HAP-1 (cell line): ENCODE measurements around the gene PANX1.
"Not testable (repeated sequence)": the region's sequence is repeated elsewhere in the genome, so short reads cannot be mapped to it uniquely, and the experiment has no call there.

Experiments
- DNase-seq, 2 experiments: peaks; one replicate each; pipeline ENCODE4 v3.0.0-alpha.2; 2016 to 2020; ENCODE audit warnings: low spot score in 2 of 2
- H3K27me3 ChIP-seq: fragments of 250-450 bp; sonication (Bioruptor Pico); 2 replicates; pipeline ENCODE4 v1.5.1; 2020; ENCODE audit warnings: low read depth, mild to moderate bottlenecking, moderate library complexity
- H3K36me3 ChIP-seq: fragments of 250-450 bp; sonication (Bioruptor Pico); replicated peaks from 2 replicates; pipeline ENCODE4 v1.5.1; 2020; ENCODE audit warnings: mild to moderate bottlenecking
- H3K4me1 ChIP-seq: fragments of 250-450 bp; sonication (Bioruptor Pico); 2 replicates; pipeline ENCODE4 v1.5.1; 2020; ENCODE audit warnings: mild to moderate bottlenecking
- H3K4me3 ChIP-seq: fragments of 250-450 bp; sonication (Bioruptor Pico); 2 replicates; pipeline ENCODE4 v1.5.1; 2020; ENCODE audit warnings: mild to moderate bottlenecking, moderate library complexity
- H3K9me3 ChIP-seq: fragments of 250-450 bp; sonication (Bioruptor Pico); 2 replicates; pipeline ENCODE4 v1.5.1; 2020; ENCODE audit warnings: mild to moderate bottlenecking, moderate library complexity
- in situ Hi-C: fragments of 300-500 bp; cut with MboI; formaldehyde crosslinking; loops from 3 replicates; pipeline ENCODE4 v1.14.3; 2020; ENCODE audit warnings: low sequenced_read_pairs, inconsistent platforms, mixed read lengths

Gene PANX1

DNA sequence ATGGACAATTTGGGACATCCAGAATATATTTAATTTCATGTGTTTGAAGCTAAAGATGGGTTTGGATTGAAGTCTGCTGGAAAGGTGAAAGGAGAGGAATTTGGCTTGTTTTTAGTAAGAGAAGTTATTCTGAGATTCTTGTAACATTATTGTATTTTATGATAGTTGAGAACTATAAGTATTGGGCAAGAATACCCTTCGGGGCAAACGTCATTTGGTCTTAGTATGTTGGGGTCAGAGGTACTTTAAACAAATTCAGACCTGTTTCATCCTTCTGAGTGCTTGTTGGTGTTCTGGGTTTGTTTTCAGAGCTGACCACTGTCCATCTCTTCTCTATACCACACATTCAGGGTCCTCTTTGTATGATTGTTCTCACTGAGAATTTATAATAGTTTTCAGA lies 19.5 kb downstream of the PANX1 start:
- Histone ChIP-seq H3K36me3 (no peaks in the 10 kb centered on the region), H3K27me3 (no peaks in the 10 kb centered on the region), H3K4me1 (peaks cover 4% of the 10 kb centered on the region), H3K9me3 (no peaks in the 10 kb centered on the region), H3K4me3 (no peak overlapping the region)
- DNase-seq, result no peak
- in situ Hi-C loops, result loop anchor here (25.0 kb wide), 1 partner anchor 411 kb away; the partner anchor contains the start of genes C11orf54 and TAF1D

DNA sequence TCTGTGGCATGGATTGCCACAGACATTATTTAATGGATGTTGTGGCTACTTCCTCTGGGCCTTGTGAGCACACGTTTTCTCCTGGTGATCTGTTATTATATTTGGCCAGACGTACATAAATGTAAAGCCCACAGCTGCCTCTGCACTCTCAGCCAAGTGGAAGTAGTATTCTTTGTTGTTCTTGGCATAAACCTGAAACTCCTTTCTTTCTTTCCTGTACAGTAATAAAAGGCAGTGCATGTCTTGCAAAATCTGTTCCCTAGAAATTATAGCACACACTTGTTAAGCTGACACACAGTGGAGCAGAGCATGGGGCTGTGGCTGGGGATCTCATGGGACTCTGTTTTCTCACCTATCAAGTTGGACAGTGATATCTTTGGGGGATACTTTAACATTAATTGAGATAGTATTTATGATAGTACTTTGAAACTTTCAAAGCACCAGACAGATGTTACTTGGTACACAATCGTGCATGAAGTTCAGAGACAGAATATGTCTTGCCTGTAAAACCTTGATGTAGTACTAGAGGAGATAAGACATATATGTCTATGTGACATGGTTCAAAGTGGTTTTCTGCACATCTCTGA lies 20.9 kb downstream of the PANX1 start:
- no peak for DNase-seq
- Histone ChIP-seq H3K9me3 (no peaks in the 10 kb centered on the region), H3K4me3 (no peak overlapping the region), H3K27me3 (no peaks in the 10 kb centered on the region), H3K4me1 (no peaks in the 10 kb centered on the region), H3K36me3 (no peaks in the 10 kb centered on the region)
- in situ Hi-C loops, result loop anchor here (25.0 kb wide), 1 partner anchor 412 kb away; the partner anchor contains the start of genes C11orf54 and TAF1D

DNA sequence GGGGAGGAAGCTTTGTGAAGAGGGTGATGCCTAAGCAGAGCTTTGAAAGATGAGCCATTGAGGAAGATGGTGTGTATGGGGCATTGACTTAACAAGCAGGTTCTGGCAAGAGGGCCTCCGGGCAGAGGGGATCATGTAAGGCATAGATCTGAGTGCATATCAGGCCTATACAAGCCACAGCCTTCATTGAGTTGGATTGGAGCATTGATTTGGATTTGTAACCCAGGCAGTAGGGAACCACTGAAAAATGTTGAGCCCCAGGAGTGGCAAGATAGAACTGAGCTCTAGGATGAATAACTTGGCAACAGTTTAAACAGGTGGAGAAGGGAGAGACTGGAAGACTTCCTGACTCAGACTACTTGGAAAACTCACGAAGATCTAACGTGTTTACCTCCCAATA lies 21.4 kb downstream of the PANX1 start:
- H3K4me3 ChIP-seq, result no peak overlapping the region
- H3K9me3 ChIP-seq, result no peaks in the 10 kb centered on the region
- no peak for DNase-seq
- in situ Hi-C loops, result no loop called here
- no peaks in the 10 kb centered on the region for H3K27me3 ChIP-seq
- H3K36me3 ChIP-seq, result no peaks in the 10 kb centered on the region
- H3K4me1 ChIP-seq, result no peaks in the 10 kb centered on the region

DNA sequence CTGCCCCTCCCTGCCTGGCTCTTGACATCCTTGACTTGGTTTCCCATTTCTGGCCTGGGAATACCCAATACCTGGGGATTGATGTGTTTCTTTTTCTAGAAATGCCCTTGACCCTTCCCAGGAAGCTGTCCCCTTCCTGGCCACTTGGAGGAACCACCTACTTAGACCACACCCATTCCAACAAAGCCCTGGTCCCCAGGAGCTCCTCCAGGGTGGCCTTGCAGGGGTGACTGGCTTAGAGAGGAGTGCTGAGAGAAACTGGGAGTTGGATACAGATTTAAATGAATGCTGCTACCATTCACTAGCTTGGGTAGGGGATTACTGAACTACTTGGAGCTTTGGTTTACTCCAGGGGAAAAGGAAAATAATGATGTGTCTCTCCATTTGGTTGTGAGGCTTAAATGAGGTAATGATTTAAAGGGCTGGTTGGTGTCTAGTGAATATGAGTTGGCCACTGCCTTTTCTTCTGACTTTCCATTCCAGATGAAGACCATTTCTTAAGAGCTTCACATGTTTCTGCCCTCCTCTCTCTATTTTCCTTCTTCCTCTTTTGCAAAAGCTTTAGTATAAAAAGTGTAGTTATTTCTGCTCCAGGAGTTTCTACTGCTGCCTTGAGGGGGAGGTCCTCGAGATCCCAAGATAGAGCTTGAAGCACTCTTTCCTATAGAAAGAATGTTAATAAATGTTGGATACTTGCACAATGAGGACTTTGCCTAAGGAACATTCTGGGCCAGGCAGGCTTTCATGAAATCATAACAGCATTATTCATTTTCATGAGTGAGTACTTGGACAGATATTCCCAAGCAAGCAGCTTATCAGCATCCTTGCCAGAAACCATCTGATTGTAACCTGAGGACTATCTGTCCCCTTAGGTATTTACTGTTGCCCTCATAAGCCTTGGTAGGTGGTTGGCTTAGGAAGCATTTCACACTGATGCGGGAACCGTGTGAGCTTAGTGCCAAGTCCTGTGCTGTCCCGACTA lies 22.4 kb downstream of the PANX1 start:
- Histone ChIP-seq H3K4me1 (no peaks in the 10 kb centered on the region), H3K36me3 (no peaks in the 10 kb centered on the region), H3K27me3 (no peaks in the 10 kb centered on the region; the same call in 1 of the 2 replicates), H3K9me3 (no peaks in the 10 kb centered on the region), H3K4me3 (no peak overlapping the region)
- in situ Hi-C loops, result no loop called here
- DNase-seq, result no peak

DNA sequence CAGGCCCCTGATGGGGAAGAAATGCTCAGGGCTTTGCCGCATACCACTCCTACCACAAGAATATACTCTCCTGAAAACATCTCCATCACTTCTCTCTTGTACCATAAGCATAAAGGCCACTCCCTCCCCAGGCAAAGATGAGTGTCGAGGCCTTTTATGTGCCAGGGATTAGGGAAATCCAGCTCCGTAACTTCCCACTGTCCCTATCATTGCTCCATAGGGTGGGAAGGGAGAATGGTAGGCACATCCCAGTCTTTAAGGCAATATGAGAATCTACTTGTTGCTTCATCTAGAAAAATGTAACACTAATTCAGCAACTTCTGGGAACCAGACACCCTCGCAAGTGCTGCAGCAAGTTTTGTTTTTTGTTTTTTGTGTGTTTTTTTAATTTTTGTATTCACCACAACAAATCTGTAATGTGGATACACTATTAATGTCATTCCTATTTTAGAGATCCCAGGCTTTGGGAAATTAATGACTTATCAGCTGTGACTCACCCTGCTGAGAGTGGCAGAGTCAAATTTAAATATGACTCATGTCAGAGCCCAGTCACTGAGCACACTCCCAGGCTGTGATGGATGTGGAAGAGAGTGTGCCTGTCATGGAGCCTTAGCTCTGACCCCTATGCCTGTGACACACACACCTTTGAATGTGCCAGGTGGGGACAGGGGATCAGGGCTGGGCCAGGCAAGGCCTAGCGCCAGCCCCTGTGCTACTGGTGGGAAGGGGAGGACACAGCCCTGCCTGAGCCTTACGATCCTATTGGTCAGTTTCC lies 23.4 kb downstream of the PANX1 start:
- Histone ChIP-seq H3K36me3 (no peaks in the 10 kb centered on the region), H3K4me1 (no peaks in the 10 kb centered on the region), H3K4me3 (no peak overlapping the region), H3K9me3 (no peaks in the 10 kb centered on the region), H3K27me3 (no peaks in the 10 kb centered on the region; the same call in 1 of the 2 replicates)
- DNase-seq, result no peak
- in situ Hi-C loops, result no loop called here

DNA sequence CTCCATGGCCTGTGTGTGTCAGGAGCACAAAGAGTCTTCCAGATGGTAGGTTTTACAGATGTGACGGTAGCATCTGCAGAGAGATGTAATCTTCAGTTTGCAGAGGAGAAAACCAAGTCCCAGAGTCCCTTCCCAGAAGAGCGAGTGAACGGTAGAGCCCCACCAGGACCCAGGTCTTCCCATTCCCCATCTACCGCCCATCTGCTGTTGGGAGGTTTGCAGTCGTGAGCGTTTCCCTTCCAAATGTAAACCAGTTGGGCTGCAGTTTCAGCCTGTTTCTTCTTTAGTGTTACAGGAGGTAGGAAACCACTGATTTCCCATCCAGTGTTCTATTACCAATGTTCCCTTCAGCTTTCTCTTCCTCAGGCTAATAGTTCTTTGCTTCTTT lies 24.0 kb downstream of the PANX1 start:
- in situ Hi-C loops, result no loop called here
- H3K27me3 ChIP-seq, result no peaks in the 10 kb centered on the region; the same call in 1 of the 2 replicates
- no peaks in the 10 kb centered on the region for H3K36me3 ChIP-seq
- DNase-seq, result no peak
- H3K4me3 ChIP-seq, result no peak overlapping the region
- H3K4me1 ChIP-seq, result no peaks in the 10 kb centered on the region
- H3K9me3 ChIP-seq, result no peaks in the 10 kb centered on the region

DNA sequence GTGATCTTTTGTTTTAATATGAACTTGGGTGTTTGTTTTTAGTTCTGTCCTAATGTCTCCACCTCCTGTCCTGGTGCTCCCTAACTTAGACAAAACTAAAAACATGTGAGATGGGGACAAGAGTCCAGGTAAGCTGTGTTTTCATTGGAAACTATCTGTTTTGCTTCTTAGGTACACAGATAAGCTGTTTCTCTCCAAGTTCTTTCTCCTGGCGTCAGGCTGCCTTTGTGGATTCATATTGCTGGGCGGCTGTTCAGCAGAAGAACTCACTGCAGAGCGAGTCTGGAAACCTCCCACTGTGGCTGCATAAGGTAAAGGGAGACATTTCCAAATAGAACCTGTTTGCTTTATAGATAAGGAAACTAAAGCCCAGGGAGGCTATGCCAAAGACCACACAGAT lies 24.7 kb downstream of the PANX1 start:
- no peaks in the 10 kb centered on the region; the same call in 1 of the 2 replicates for H3K27me3 ChIP-seq
- H3K4me1 ChIP-seq, result no peaks in the 10 kb centered on the region
- no peak overlapping the region for H3K4me3 ChIP-seq
- no peak for DNase-seq
- no peaks in the 10 kb centered on the region for H3K36me3 ChIP-seq
- in situ Hi-C loops, result no loop called here
- no peaks in the 10 kb centered on the region for H3K9me3 ChIP-seq

DNA sequence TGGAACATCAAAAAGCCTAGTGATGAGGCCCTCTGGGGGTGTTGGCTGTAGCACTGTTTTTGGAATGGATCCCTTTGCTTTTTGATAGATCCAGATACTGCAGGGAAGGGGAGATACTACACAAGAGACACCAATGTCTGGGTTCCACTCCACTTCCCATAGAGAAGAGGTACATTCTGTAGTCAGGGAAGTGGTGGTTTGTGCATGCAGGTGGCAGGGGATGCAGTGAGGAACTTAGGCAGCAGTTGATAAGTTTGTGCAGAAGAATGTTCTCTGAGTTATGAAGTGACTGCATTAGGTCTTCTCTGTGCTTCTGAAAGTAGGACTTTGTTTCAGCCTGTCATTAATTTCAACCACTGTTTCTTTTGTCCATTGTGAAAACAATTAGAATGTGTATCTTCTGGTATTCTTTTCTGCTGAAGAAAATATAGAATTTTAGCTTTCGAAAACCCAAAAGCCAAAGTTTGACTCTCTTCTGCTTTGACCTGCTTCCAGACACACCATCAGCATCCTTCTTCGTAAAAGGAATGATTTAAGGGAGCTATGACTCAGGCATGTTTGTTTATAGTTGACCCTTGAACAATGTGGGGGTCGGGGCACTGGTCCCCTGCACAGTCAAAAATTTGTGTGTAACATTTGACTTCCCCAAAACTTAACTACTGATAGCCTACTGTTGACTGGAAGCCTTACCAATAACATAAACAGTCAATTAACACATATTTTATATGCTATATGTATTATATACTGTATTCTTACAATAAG lies 25.6 kb downstream of the PANX1 start:
- in situ Hi-C loops, result no loop called here
- DNase-seq, result no peak

DNA sequence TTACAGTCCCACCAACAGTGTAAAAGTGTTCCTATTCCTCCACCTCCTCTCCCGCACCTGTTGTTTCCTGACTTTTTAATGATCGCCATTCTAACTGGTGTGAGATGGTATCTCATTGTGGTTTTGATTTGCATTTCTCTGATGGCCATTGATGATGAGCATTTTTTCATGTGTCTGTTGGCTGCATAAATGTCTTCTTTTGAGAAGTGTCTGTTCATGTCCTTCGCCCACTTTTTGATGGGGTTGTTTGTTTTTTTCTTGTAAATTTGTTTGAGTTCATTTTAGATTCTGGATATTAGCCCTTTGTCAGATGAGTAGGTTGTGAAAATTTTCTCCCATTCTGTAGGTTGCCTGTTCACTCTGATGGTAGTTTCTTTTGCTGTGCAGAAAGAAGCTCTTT lies 28.7 kb downstream of the PANX1 start:
- not testable (repeated sequence) for H3K4me3 ChIP-seq, H3K9me3 ChIP-seq

More for the DNA sequence above, 25.6 kb downstream of the PANX1 start:
- H3K4me1 ChIP-seq, result no peaks in the 10 kb centered on the region
- H3K27me3 ChIP-seq, result no peaks in the 10 kb centered on the region; the same call in 1 of the 2 replicates
- no peak overlapping the region for H3K4me3 ChIP-seq
- no peaks in the 10 kb centered on the region for H3K9me3 ChIP-seq
- no peaks in the 10 kb centered on the region for H3K36me3 ChIP-seq

DNA sequence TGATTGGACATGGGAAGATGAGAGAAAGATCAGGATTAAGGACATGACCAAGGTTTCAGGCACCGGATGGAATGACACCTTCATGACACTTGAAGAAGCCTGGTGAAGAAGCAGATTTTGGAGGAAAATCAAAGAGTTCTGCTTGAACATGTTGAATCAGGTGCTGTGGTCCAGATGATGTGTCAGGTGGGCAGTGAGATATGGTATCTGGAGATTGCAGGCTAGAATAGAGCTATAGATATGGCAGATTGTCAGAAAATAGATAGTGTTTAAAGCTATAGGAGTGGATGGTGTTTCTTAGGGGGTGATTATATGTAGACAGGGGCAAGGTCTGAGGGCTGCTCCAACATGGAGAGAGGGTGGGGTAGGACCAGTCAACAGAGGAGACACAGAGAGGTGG lies 40.2 kb downstream of the PANX1 start:
- in situ Hi-C loops, result no loop called here
- DNase-seq, result no peak

More for the DNA sequence above, 28.7 kb downstream of the PANX1 start:
- DNase-seq, in situ Hi-C loops, H3K4me1 ChIP-seq, H3K36me3 ChIP-seq, H3K27me3 ChIP-seq: not testable (repeated sequence)

DNA sequence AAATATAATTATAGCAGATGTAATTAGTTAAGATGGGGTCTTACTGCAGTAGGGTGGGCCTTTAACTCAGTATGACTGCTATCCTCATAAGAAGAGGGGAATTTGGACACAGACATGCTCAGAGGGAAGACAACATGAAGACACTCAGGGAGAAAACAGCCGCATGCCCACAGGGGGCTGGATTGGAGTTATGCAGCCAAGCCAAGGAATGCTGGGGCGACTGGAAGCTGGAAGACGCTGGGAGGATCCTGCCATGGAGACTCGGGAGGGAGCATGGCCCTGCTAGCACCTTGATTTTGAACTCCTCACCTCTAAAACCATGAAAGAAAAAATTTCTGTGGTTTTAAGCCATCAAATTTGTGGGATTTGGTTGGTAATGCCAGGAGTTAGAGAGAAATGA lies 40.9 kb downstream of the PANX1 start:
- Histone ChIP-seq H3K36me3 (no peaks in the 10 kb centered on the region), H3K9me3 (no peaks in the 10 kb centered on the region), H3K27me3 (no peaks in the 10 kb centered on the region), H3K4me3 (no peak overlapping the region), H3K4me1 (no peaks in the 10 kb centered on the region)
- no peak for DNase-seq
- in situ Hi-C loops, result no loop called here

More for the DNA sequence above, 40.2 kb downstream of the PANX1 start:
- Histone ChIP-seq H3K9me3 (no peaks in the 10 kb centered on the region), H3K36me3 (no peaks in the 10 kb centered on the region), H3K27me3 (no peaks in the 10 kb centered on the region), H3K4me1 (no peaks in the 10 kb centered on the region), H3K4me3 (no peak overlapping the region)

DNA sequence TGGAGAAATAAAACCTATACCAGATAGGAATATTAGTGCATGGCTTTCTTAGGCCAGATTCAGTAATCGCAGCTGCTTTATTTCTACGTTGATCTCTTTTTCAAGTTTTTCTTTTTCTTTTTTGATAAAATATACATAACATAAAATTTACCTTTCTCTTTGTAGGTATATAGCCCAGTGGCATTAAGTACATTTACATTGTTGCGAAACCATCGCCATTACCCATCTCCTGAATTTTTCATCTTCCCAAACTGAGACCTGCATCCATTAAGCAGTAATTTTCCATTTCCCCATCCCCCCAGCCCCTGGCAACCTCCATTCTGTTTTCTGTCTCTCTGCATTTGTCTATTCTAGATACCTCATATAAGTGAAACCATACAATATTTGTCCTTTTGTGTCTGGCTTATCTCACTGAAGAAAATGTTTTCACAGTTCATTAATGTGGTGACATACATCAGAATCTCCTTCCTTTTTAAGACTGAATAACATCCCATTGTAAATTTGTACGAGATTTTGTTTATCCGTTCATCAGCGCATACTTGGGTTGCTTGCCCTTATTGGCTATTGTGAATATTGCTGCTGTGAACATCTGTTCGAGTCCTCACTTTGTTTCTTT lies 41.4 kb downstream of the PANX1 start:
- H3K4me1 ChIP-seq, result no peaks in the 10 kb centered on the region
- in situ Hi-C loops, result no loop called here
- no peaks in the 10 kb centered on the region for H3K36me3 ChIP-seq
- no peaks in the 10 kb centered on the region for H3K27me3 ChIP-seq
- no peak for DNase-seq
- H3K9me3 ChIP-seq, result no peaks in the 10 kb centered on the region
- H3K4me3 ChIP-seq, result no peak overlapping the region

DNA sequence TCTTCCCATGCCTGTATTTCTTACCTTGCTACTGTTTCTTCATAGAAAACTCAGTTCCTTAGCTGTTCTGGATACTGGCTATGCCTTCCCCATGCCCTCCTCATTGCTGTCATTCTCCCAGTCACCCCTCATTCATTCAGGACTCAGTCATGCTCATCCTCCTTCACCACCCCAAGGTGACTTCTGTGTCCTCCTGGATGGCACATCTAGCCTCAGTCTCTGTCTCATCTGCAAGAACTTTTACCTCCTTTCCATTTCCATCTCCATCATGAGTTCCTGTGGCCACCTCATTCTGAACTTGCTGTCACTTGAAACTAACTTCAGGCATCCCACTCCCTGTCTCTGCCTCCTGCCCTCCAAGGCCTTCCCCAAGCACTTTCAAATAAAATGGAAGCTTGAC lies 42.3 kb downstream of the PANX1 start:
- Histone ChIP-seq H3K27me3 (no peaks in the 10 kb centered on the region), H3K4me1 (no peaks in the 10 kb centered on the region), H3K36me3 (no peaks in the 10 kb centered on the region), H3K9me3 (no peaks in the 10 kb centered on the region), H3K4me3 (no peak overlapping the region)
- no peak for DNase-seq
- in situ Hi-C loops, result no loop called here
